ENCODE data around the gene KRTAP5-10. TPM values are rescaled to one million over a fixed set of nuclear protein-coding genes. Genes with fewer than 3 reads are reported as not detected.

KRTAP5-10 gene, protein sequence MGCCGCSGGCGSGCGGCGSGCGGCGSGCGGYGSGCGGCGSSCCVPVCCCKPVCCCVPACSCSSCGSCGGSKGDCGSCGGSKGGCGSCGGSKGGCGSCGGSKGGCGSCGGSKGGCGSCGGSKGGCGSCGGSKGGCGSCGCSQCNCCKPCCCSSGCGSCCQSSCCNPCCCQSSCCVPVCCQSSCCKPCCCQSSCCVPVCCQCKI
- not detected for total RNA-seq

DNA sequence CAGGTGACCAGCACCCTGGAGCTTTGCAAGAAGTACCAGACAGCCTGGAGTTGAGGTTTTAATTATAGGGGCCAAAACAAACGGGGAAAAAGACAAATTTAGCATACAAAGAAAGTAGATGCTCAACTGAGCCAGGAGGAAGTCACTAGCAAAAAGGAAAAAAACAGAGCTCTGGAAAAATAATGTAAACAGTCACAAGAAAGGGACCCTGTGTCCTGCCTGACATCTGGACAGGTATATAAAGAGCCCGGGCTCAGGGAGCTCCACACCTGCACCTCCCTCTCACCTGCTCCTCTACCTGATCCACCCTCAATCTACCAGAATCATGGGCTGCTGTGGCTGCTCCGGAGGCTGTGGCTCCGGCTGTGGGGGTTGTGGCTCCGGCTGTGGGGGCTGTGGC lies at the start of gene KRTAP5-10:
Gene KRTAP5-10 (plus strand): TSS at position 301 of the 400 bp plus-strand sequence. CDS start 25 bp downstream, at position 326.
- H3K4me3 ChIP-seq (replicated peaks in 1 of 3), result no peak within 1 kb of the TSS
- H3K27me3 ChIP-seq, result no peaks in the 10 kb centered on the region
- no peaks in the 10 kb centered on the region for H3K36me3 ChIP-seq
- intact Hi-C loops (cut with DNase I), result no loop called here
- no peak within 1 kb of the TSS for H3K27ac ChIP-seq
- WGBS, 2 donors, result 61 to 79% methylated on average over 4 of the region's 5 CpGs
- no peaks in the 10 kb centered on the region for H3K9me3 ChIP-seq
- DNase-seq, result no peak
- no peaks in the 10 kb centered on the region for H3K4me1 ChIP-seq
- TF ChIP-seq, protein P1, sequence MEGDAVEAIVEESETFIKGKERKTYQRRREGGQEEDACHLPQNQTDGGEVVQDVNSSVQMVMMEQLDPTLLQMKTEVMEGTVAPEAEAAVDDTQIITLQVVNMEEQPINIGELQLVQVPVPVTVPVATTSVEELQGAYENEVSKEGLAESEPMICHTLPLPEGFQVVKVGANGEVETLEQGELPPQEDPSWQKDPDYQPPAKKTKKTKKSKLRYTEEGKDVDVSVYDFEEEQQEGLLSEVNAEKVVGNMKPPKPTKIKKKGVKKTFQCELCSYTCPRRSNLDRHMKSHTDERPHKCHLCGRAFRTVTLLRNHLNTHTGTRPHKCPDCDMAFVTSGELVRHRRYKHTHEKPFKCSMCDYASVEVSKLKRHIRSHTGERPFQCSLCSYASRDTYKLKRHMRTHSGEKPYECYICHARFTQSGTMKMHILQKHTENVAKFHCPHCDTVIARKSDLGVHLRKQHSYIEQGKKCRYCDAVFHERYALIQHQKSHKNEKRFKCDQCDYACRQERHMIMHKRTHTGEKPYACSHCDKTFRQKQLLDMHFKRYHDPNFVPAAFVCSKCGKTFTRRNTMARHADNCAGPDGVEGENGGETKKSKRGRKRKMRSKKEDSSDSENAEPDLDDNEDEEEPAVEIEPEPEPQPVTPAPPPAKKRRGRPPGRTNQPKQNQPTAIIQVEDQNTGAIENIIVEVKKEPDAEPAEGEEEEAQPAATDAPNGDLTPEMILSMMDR (IDR thresholded peaks at IDR 0.05), result no peak
- no peak for TF ChIP-seq POLR2A (IDR thresholded peaks at IDR 0.05)

DNA sequence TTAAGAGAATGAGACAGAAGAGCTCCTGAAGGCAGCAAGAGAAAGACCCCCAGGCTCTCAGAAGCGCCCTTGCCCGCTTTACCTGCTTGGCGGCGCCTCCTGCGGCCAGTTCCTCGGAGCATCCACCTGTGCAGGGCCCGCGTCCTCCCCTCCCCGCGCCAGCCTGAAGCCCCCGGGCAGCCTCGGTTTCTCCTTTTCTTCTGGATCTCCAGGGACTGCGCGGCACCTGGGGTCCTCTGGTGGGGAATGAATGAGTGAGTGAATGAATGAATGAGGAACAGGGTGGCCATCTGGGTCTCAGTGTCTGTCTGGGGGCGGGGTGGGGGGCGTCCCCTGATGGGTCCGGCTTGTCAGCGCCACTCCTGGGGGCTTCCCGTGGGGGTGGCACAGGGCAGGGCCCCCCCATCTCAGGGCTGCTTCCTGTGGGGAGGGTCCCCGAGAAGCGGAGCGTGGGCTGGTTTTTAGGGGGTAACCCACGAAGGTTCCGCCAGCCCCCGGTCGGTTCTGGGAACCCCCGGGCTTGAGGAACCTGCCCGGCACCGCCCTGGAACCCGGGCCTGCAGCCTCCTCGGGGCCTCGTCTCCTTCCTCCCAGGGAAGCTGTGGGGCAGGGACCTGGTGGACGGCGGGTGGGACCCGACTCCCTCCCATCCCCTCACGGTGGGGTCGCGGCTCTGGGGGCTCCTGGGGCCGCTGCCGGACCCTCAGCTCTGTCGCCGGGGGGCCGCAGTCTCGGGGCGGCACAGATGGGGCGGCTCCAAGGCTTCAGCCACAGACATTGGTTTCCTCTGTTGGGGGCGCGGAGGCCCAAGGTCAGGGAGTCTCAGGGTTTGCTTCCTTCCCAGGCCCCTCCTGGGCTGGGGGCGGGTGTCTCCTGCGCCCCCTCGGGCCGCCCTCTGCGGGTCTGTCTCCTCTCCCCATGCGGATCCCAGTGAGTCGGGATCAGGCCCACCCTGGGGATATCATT lies 46.6 kb upstream of the KRTAP5-10 start:
- Histone ChIP-seq H3K27ac (no peak overlapping the region), H3K4me3 (replicated peaks in 1 of 3) (no peak overlapping the region), H3K4me1 (no peaks in the 10 kb centered on the region), H3K36me3 (no peaks in the 10 kb centered on the region), H3K9me3 (no peaks in the 10 kb centered on the region), H3K27me3 (no peaks in the 10 kb centered on the region)
- intact Hi-C loops (cut with DNase I), result no loop called here
- 96% methylated on average over 18 to 51 of the region's 55 CpGs for WGBS, 2 donors
- DNase-seq, result no peak
- TF ChIP-seq, protein P1 (IDR thresholded peaks at IDR 0.05), result no peak
- TF ChIP-seq POLR2A (IDR thresholded peaks at IDR 0.05), result no peak

DNA sequence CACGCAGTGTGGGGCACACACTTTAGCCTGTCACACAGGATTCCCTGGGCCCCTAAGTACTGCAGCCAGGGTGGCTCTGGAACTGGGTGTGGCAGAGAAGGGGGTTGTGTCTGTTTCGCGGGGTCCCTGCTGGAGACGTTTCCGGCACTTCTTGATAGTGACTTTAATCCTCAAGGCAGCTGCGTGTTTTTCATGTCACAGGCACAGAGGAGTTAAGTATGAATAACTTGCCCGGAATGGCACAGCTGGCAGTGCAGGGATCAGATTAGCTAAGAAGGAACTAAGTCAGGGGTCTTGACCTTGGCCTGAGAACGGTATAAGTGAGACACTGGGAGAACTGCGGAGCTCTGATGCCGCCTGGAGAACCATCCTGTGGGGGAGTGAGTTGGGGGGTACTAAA lies 45.8 kb upstream of the KRTAP5-10 start:
- no peaks in the 10 kb centered on the region for H3K36me3 ChIP-seq
- DNase-seq, result no peak

DNA sequence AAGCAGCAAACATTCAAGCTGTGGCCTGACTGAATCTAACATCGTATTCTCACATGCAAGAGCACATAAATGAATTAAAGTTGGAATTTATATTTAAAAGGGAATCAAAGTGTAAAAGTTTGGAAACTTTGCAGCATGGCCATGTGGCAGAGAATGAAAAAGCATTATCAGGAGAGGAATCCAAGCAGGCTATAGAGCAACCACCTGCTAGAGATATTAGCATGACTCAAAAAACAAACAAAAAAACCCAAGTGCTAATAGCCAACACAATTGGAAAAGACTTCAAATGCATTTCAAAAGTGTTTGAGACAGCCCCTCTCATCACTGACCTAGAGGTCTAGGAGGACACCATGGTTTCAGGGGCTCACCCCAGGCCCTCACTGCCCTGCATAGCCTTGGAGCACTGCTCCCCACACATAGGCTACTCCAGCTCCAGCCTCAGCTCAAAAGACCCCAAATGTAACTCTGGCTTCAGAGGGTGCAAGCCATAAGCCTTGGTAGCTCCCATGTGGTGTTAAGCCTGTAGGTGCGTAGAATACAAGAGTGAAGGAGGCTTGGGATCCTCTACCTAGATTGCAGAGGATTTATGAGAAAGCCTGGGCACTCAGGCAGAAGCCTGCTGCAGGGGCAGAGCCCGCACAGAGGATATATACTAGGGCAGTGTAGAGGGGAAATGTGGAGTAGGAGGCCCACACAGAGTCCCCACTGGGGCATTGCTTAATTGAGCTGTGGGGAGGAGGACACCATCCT lies 40.0 kb upstream of the KRTAP5-10 start:
- 64 to 88% methylated on average over 3 of the region's 3 CpGs for WGBS, 2 donors
- Histone ChIP-seq H3K27me3 (no peaks in the 10 kb centered on the region), H3K9me3 (no peaks in the 10 kb centered on the region), H3K27ac (no peak overlapping the region), H3K4me3 (replicated peaks in 1 of 3) (no peak overlapping the region), H3K4me1 (no peaks in the 10 kb centered on the region), H3K36me3 (no peaks in the 10 kb centered on the region)
- no peak for DNase-seq
- intact Hi-C loops (cut with DNase I), result no loop called here
- TF ChIP-seq, protein P1 (IDR thresholded peaks at IDR 0.05), result no peak
- TF ChIP-seq POLR2A (IDR thresholded peaks at IDR 0.05), result no peak

More for the DNA sequence above, 45.8 kb upstream of the KRTAP5-10 start:
- no peaks in the 10 kb centered on the region for H3K9me3 ChIP-seq
- no peaks in the 10 kb centered on the region for H3K27me3 ChIP-seq
- no peak for TF ChIP-seq POLR2A (IDR thresholded peaks at IDR 0.05)
- TF ChIP-seq, protein P1 (IDR thresholded peaks at IDR 0.05), result no peak
- H3K4me3 ChIP-seq (replicated peaks in 1 of 3), result no peak overlapping the region
- WGBS, 2 donors, result 79 to 90% methylated on average over 10 of the region's 10 CpGs
- intact Hi-C loops (cut with DNase I), result no loop called here
- H3K27ac ChIP-seq, result no peak overlapping the region
- no peaks in the 10 kb centered on the region for H3K4me1 ChIP-seq
